WERI-Rb-1 (cell line): ENCODE measurements around the gene PDZRN3.

ENCODE experiments used
- DNase-seq: peaks from one replicate; pipeline ENCODE4 v3.0.0-alpha.2; 2020
- H3K27ac ChIP-seq: fragments of 250-450 bp; sonication (Bioruptor Pico); 2 replicates; pipeline ENCODE4 v1.5.1; 2020; ENCODE audit warnings: mild to moderate bottlenecking, moderate library complexity
- H3K27me3 ChIP-seq: fragments of 250-450 bp; sonication (Bioruptor Pico); 2 replicates; pipeline ENCODE4 v1.5.1; 2021; ENCODE audit warnings: mild to moderate bottlenecking, low read depth, moderate library complexity; ENCODE audit not compliant: insufficient read depth, severe bottlenecking
- H3K36me3 ChIP-seq: fragments of 250-450 bp; sonication (Bioruptor Pico); 2 replicates; pipeline ENCODE4 v1.5.1; 2020; ENCODE audit warnings: mild to moderate bottlenecking, moderate library complexity
- H3K4me3 ChIP-seq: 2 replicates; pipeline ENCODE4 v1.5.1; 2011; ENCODE audit warnings: low read depth, mild to moderate bottlenecking, control low read depth, low read length
- H3K9me3 ChIP-seq: fragments of 250-450 bp; sonication (Bioruptor Pico); 2 replicates; pipeline ENCODE4 v1.5.1; 2021; ENCODE audit warnings: mild to moderate bottlenecking, moderate library complexity; ENCODE audit not compliant: severe bottlenecking
- TF ChIP-seq, protein P1 (sequence below): IDR thresholded peaks from 2 replicates; pipeline ENCODE4 v1.5.1; 2011; ENCODE audit warnings: low read depth, mild to moderate bottlenecking, control low read depth, inconsistent platforms, low read length

The PDZRN3 gene

DNA sequence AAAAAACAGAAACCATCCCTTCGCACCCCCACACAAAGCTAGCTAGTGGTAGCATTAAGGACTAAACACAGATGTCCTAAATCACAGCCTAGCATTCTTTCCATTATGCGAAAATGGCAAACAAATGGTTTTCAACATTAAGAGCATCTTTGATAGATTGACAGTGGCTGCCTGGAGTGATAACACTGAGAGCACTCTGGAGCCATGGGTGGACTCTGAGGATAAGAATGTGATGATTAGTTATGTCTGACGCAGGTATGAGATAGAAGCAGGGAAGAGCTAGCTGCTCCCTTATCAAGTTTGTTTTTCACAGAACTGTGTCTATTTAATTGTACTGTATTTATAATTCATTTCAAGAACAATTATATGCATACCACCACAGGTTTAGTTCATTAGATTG, 142.9 kb downstream of the PDZRN3 start:
- H3K27me3 ChIP-seq = no peaks in the 10 kb centered on the region
- no peak overlapping the region for H3K27ac ChIP-seq
- no peaks in the 10 kb centered on the region for H3K36me3 ChIP-seq
- DNase-seq = no peak
- H3K4me3 ChIP-seq = no peak overlapping the region
- TF ChIP-seq, protein P1, sequence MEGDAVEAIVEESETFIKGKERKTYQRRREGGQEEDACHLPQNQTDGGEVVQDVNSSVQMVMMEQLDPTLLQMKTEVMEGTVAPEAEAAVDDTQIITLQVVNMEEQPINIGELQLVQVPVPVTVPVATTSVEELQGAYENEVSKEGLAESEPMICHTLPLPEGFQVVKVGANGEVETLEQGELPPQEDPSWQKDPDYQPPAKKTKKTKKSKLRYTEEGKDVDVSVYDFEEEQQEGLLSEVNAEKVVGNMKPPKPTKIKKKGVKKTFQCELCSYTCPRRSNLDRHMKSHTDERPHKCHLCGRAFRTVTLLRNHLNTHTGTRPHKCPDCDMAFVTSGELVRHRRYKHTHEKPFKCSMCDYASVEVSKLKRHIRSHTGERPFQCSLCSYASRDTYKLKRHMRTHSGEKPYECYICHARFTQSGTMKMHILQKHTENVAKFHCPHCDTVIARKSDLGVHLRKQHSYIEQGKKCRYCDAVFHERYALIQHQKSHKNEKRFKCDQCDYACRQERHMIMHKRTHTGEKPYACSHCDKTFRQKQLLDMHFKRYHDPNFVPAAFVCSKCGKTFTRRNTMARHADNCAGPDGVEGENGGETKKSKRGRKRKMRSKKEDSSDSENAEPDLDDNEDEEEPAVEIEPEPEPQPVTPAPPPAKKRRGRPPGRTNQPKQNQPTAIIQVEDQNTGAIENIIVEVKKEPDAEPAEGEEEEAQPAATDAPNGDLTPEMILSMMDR = no peak
- H3K9me3 ChIP-seq = no peaks in the 10 kb centered on the region

DNA sequence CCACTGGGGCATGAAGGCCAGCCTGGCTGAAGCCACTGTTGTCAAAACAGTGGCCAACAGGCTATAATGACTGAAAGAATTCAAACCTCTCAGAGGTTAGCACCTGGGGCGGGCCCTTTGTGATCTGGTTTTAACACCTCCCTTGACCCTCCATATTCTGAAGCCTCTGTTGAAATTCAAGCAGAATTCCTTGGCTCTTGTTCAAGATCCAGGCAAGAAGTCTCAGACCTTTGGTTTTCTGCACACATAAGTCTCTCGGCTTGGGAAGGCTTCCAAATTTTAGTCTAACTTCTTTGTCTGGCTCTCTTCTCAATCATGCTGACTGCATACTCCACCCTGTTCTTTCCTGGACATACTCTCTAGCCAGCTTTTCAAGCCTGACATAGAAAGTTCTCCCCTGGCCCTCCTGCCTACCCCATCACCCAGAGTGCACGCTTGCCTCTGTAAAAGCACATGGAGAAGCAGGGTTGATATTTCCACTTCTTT, 144.5 kb downstream of the PDZRN3 start:
- Histone ChIP-seq H3K4me3 (no peak overlapping the region), H3K27ac (no peak overlapping the region), H3K9me3 (no peaks in the 10 kb centered on the region), H3K36me3 (no peaks in the 10 kb centered on the region), H3K27me3 (no peaks in the 10 kb centered on the region)
- TF ChIP-seq, protein P1 = no peak
- no peak for DNase-seq

DNA sequence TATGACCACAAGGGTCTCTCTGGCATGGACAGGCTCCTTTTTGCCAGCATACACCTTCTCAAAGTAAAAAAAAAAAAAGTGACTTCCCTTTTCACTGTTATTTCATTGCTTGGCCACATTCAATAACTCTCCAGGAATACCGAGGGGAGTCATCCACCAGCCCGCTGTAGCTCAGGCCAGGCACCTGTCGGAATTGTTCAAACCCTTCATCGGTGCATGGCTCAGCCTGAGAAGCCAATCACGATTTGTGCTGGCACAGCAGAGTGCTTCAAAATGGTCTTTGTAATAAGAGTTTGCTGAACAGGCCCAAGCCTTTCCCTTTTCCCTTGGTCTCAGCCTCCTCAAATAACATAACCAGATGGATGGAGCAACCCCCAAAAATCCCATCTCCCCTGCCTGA, 145.4 kb downstream of the PDZRN3 start:
- Histone ChIP-seq H3K27me3 (no peaks in the 10 kb centered on the region), H3K4me3 (no peak overlapping the region), H3K9me3 (no peaks in the 10 kb centered on the region), H3K27ac (no peak overlapping the region), H3K36me3 (no peaks in the 10 kb centered on the region)
- TF ChIP-seq, protein P1 = no peak
- DNase-seq = no peak

DNA sequence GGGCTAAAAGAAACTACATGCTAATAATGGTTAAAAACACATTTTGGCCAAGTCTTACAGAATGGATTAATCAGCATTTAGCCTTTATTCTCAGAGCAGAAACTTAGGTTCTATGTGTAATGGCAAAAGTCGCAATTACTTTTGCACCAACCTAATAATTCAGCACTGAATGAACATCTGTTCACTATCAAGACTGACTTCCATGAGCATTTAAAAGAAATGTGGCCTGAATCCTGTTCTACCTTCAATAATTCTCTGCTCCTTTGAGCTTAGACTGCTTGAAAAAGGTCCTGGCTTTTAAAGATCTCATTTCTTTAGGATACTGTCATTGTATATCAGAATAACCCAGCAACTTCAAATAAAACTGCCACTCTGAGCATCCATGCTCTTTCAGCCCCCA, 145.9 kb downstream of the PDZRN3 start:
- Histone ChIP-seq H3K9me3 (no peaks in the 10 kb centered on the region), H3K27me3 (no peaks in the 10 kb centered on the region), H3K27ac (no peak overlapping the region), H3K4me3 (no peak overlapping the region), H3K36me3 (no peaks in the 10 kb centered on the region)
- TF ChIP-seq, protein P1 = no peak
- no peak for DNase-seq

DNA sequence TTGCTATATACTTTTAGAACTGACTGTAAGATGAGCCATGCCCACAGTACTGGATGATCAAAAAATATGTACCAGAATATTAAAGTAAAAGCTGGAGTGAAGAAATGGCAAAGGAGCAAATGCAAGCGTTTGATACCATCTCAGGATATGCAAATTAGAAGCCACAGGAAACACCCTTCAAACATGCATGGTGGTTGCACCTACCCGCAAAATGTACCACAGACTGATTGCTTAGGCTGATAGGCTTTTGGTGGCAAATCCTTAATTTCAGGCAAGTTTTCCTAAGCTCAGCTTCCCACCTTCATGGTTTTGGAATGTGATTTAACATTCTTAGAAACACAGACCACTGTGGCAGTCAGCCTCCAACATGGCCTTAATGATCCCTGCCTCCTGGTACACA, 149.0 kb downstream of the PDZRN3 start:
- TF ChIP-seq, protein P1 = no peak
- Histone ChIP-seq H3K27me3 (no peaks in the 10 kb centered on the region), H3K4me3 (no peak overlapping the region), H3K9me3 (no peaks in the 10 kb centered on the region), H3K36me3 (no peaks in the 10 kb centered on the region), H3K27ac (no peak overlapping the region)
- DNase-seq = no peak

DNA sequence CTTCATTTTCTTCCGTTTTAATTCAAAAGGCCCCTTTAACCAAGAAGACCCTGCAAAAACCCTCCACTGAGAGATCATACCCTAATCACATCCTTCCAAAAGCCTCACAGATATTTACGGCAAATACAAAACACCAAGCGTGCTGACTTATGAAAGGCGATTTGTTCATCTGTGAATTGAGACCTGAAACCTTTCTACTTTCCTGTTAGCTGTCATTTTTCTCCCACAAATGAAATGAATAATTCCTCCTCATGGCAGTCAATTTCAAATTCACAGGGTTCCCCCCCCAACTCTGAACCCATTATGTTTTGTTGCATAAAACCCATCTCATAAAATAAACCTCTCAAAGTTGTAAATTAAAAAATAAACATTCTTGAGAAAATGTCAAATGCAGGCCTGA, 149.6 kb downstream of the PDZRN3 start:
- Histone ChIP-seq H3K27ac (no peak overlapping the region), H3K4me3 (no peak overlapping the region), H3K27me3 (no peaks in the 10 kb centered on the region), H3K36me3 (no peaks in the 10 kb centered on the region), H3K9me3 (no peaks in the 10 kb centered on the region)
- DNase-seq = no peak
- TF ChIP-seq, protein P1 = no peak
